Measurements from ENCODE around the gene MAST2.
"Not testable (repeated sequence)": the region's sequence is repeated elsewhere in the genome, so short reads cannot be mapped to it uniquely, and the experiment has no call there.

The MAST2 gene

GRCh38 chr1:45953934-45954847 is 150.8 kb downstream of the MAST2 start:
- in situ Hi-C loops (cut with MboI; ENCODE audit: low pct_unique_long_range_greater_than_20kb, low sequenced_read_pairs, unreplicated experiment) = no loop called here
- no peak for TF ChIP-seq CTCF (IDR thresholded peaks at IDR 0.05; ENCODE audit: extremely low read depth, insufficient read depth, missing control alignments)
- no peak for DNase-seq (ENCODE audit: low spot score)

- no peak for TF ChIP-seq CTCF (IDR thresholded peaks at IDR 0.05; ENCODE audit: extremely low read depth, insufficient read depth, missing control alignments)
- in situ Hi-C loops (cut with MboI; ENCODE audit: low pct_unique_long_range_greater_than_20kb, low sequenced_read_pairs, unreplicated experiment) = no loop called here
- DNase-seq (ENCODE audit: low spot score) = no peak
Observed at GRCh38 chr1:45957684-45958083, 154.3 kb downstream of the MAST2 start.

GRCh38 chr1:45958317-45958716 is 154.9 kb downstream of the MAST2 start:
- DNase-seq (ENCODE audit: low spot score) = no peak
- no peak for TF ChIP-seq CTCF (IDR thresholded peaks at IDR 0.05; ENCODE audit: extremely low read depth, insufficient read depth, missing control alignments)
- in situ Hi-C loops (cut with MboI; ENCODE audit: low pct_unique_long_range_greater_than_20kb, low sequenced_read_pairs, unreplicated experiment) = no loop called here

GRCh38 chr1:45960930-45961715 is 157.7 kb downstream of the MAST2 start:
- in situ Hi-C loops (cut with MboI; ENCODE audit: low pct_unique_long_range_greater_than_20kb, low sequenced_read_pairs, unreplicated experiment) = no loop called here
- DNase-seq (ENCODE audit: low spot score) = no peak
- no peak for TF ChIP-seq CTCF (IDR thresholded peaks at IDR 0.05; ENCODE audit: extremely low read depth, insufficient read depth, missing control alignments)

- in situ Hi-C loops (cut with MboI; ENCODE audit: low pct_unique_long_range_greater_than_20kb, low sequenced_read_pairs, unreplicated experiment); DNase-seq (ENCODE audit: low spot score): not testable (repeated sequence)
Observed at GRCh38 chr1:45961936-45962335, 158.5 kb downstream of the MAST2 start.

- no peak for TF ChIP-seq CTCF (IDR thresholded peaks at IDR 0.05; ENCODE audit: extremely low read depth, insufficient read depth, missing control alignments)
- in situ Hi-C loops (cut with MboI; ENCODE audit: low pct_unique_long_range_greater_than_20kb, low sequenced_read_pairs, unreplicated experiment) = no loop called here
- no peak for DNase-seq (ENCODE audit: low spot score)
Observed at GRCh38 chr1:45968941-45969666, 165.7 kb downstream of the MAST2 start.
